Karpas-422 (cell line): ENCODE results near the gene CRIM1. TPM values are rescaled to one million over a fixed set of nuclear protein-coding genes. Genes with fewer than 3 reads are reported as not detected.

Experiments
- DNase-seq: peaks from one replicate; pipeline ENCODE4 v3.0.0-alpha.2; 2015
- H2AFZ ChIP-seq: fragments of 200-600 bp; sonication (generic); 2 replicates; pipeline ENCODE4 v1.6.1; 2014; ENCODE audit warnings: antibody characterized with exemption, low read length, mixed read lengths
- H3K27ac ChIP-seq: fragments of 200-600 bp; sonication (generic); 2 replicates; pipeline ENCODE4 v1.5.1; 2014; ENCODE audit warnings: mild to moderate bottlenecking, low read length, moderate library complexity
- H3K27me3 ChIP-seq: fragments of 200-600 bp; sonication (generic); 2 replicates; pipeline ENCODE4 v1.6.1; 2014; ENCODE audit warnings: low read length, mixed read lengths
- H3K36me3 ChIP-seq: fragments of 200-600 bp; sonication (generic); 2 replicates; pipeline ENCODE4 v1.6.1; 2014; ENCODE audit warnings: low read length, mixed read lengths; ENCODE audit not compliant: insufficient read depth
- H3K4me1 ChIP-seq: fragments of 200-600 bp; sonication (generic); 2 replicates; pipeline ENCODE4 v1.6.1; 2014; ENCODE audit warnings: mild to moderate bottlenecking, low read length, mixed read lengths
- H3K4me2 ChIP-seq: fragments of 200-600 bp; sonication (generic); 2 replicates; pipeline ENCODE4 v1.6.1; 2014; ENCODE audit warnings: low read length, low read depth, mild to moderate bottlenecking; ENCODE audit not compliant: poor library complexity, severe bottlenecking
- H3K4me3 ChIP-seq: fragments of 200-600 bp; sonication (generic); 2 replicates; pipeline ENCODE4 v1.5.1; 2014; ENCODE audit warnings: mild to moderate bottlenecking, antibody characterized with exemption, low read length, mixed read lengths
- H3K79me2 ChIP-seq: fragments of 200-600 bp; sonication (generic); 2 replicates; pipeline ENCODE4 v1.6.1; 2014; ENCODE audit warnings: mild to moderate bottlenecking, low read length, mixed read lengths
- H3K9ac ChIP-seq: fragments of 200-600 bp; sonication (generic); 2 replicates; pipeline ENCODE4 v1.6.0; 2014; ENCODE audit warnings: low read length
- H3K9me2 ChIP-seq: fragments of 200-600 bp; sonication (generic), shearing (Covaris generic); replicated peaks from 2 replicates; pipeline ENCODE4 v1.6.0; 2014; ENCODE audit warnings: mild to moderate bottlenecking, low read length, moderate library complexity; ENCODE audit not compliant: insufficient read depth
- H3K9me3 ChIP-seq: fragments of 300-700, 200-600 bp; sonication (generic); 2 replicates; pipeline ENCODE4 v1.6.1; 2014; ENCODE audit warnings: low read length, mixed read lengths
- H4K20me1 ChIP-seq: fragments of 200-600 bp; sonication (generic); 2 replicates; pipeline ENCODE4 v1.6.1; 2014; ENCODE audit warnings: mild to moderate bottlenecking, antibody characterized with exemption, low read length, low read depth; ENCODE audit not compliant: insufficient read depth
- total RNA-seq: library from RNA; depleted of rRNA; stranded (reverse); fragments of >200 nt; shearing (Covaris generic); gene quantifications from 2 replicates; pipeline ENCODE4 v1.2.3, GENCODE V29; 2014; ENCODE audit warnings: low replicate concordance

Gene CRIM1
- total RNA-seq, 1 experiment from 2014 or later: not detected

GRCh38 chr2:36343606-36344005, 12.0 kb upstream of the CRIM1 start:
- Histone ChIP-seq H3K4me3 (no peak overlapping the region), H3K27ac (no peak overlapping the region), H4K20me1 (no peaks in the 10 kb centered on the region), H3K27me3 (no peaks in the 10 kb centered on the region), H3K36me3 (no peaks in the 10 kb centered on the region), H3K4me1 (no peaks in the 10 kb centered on the region), H2AFZ (no peak overlapping the region), H3K9ac (no peak overlapping the region), H3K9me3 (no peaks in the 10 kb centered on the region), H3K9me2 (no peaks in the 10 kb centered on the region; the same call in 1 of the 2 replicates), H3K4me2 (no peak overlapping the region), H3K79me2 (no peaks in the 10 kb centered on the region)
- DNase-seq: no peak

- Histone ChIP-seq H4K20me1 (no peaks in the 10 kb centered on the region), H3K36me3 (no peaks in the 10 kb centered on the region), H3K9me2 (no peaks in the 10 kb centered on the region), H2AFZ (no peak overlapping the region), H3K4me3 (no peak overlapping the region), H3K4me2 (no peak overlapping the region), H3K9ac (no peak overlapping the region), H3K27ac (no peak overlapping the region), H3K9me3 (no peaks in the 10 kb centered on the region), H3K79me2 (no peaks in the 10 kb centered on the region), H3K4me1 (no peaks in the 10 kb centered on the region), H3K27me3 (no peaks in the 10 kb centered on the region)
- no peak for DNase-seq
These were observed 6.9 kb upstream of the CRIM1 start for GRCh38 chr2:36348721-36349120.

DNA sequence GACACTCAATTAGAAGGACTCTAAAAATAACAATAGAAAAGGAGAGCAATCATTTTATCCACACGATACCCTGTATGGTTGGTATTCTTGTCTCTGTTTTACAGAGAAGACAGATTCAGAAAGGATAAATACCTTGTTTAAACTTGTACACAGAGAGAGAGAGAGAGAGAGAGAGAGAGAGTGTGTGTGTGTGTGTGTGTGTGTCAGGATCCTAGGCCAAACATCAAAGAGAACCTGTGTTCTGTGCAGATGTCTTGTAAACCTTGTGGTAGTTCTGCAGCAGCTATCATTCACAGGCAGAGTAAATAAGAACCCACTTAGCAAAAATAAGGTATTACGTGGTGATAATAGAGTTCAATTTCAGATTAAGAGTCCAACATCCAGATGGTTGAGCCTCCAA, 4.3 kb upstream of the CRIM1 start:
- Histone ChIP-seq H3K9me2 (no peaks in the 10 kb centered on the region), H4K20me1 (no peaks in the 10 kb centered on the region), H3K9ac (no peak overlapping the region), H3K4me3 (no peak overlapping the region), H3K79me2 (no peaks in the 10 kb centered on the region), H3K4me1 (no peaks in the 10 kb centered on the region), H2AFZ (no peak overlapping the region), H3K27me3 (no peaks in the 10 kb centered on the region), H3K4me2 (no peak overlapping the region), H3K36me3 (no peaks in the 10 kb centered on the region), H3K27ac (no peak overlapping the region), H3K9me3 (no peaks in the 10 kb centered on the region)
- no peak for DNase-seq

DNA sequence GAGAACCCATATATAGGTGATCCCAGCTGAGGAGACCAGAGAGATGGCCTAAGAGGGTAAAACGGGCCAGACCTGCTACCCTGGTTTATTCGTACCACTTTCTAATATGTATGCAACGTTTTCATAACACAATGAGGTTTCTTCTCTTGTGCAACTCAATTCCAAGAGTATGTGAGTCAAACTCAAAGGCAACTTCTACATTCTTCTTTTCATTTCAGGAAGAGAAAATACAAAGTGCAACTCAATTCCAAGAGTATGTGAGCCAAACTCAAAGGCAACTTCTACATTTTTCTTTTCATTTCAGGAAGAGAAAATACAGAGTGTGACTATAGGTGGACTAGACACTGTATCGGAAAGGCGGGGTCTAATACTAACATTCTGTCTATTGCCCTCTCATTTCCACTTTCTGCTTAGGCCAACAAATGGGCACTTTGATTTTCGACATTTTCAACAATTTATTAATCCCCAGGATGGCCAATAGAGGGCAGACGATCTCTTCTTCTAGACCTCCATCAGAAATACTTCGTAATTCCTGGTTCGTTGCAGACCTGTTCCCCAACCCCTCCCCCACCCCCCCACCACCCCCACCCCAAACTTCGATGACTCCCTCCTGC, 3.7 kb upstream of the CRIM1 start:
- H3K9me2 ChIP-seq: no peaks in the 10 kb centered on the region
- H3K4me3 ChIP-seq: no peak overlapping the region
- no peak overlapping the region for H3K4me2 ChIP-seq
- no peak overlapping the region for H3K27ac ChIP-seq
- no peaks in the 10 kb centered on the region for H3K27me3 ChIP-seq
- DNase-seq: peak; percentile 75
- H2AFZ ChIP-seq: no peak overlapping the region
- no peaks in the 10 kb centered on the region for H3K4me1 ChIP-seq
- no peaks in the 10 kb centered on the region for H3K9me3 ChIP-seq
- H3K79me2 ChIP-seq: no peaks in the 10 kb centered on the region
- H3K36me3 ChIP-seq: no peaks in the 10 kb centered on the region
- H3K9ac ChIP-seq: no peak overlapping the region
- H4K20me1 ChIP-seq: no peaks in the 10 kb centered on the region

GRCh38 chr2:36352701-36353100, 2.9 kb upstream of the CRIM1 start:
- Histone ChIP-seq H3K4me1 (no peaks in the 10 kb centered on the region), H3K27me3 (no peaks in the 10 kb centered on the region), H3K79me2 (no peaks in the 10 kb centered on the region), H3K27ac (no peak overlapping the region), H3K9me2 (no peaks in the 10 kb centered on the region), H3K4me3 (no peak overlapping the region), H2AFZ (no peak overlapping the region), H3K9ac (no peak overlapping the region), H3K36me3 (no peaks in the 10 kb centered on the region), H3K4me2 (no peak overlapping the region), H3K9me3 (no peaks in the 10 kb centered on the region), H4K20me1 (no peaks in the 10 kb centered on the region)
- DNase-seq: no peak

GRCh38 chr2:36354811-36355150, 797 bp upstream of the CRIM1 start:
- no peak overlapping the region for H3K4me3 ChIP-seq
- H3K9me3 ChIP-seq: no peaks in the 10 kb centered on the region
- H3K79me2 ChIP-seq: no peaks in the 10 kb centered on the region
- H3K27ac ChIP-seq: no peak overlapping the region
- no peaks in the 10 kb centered on the region for H3K4me1 ChIP-seq
- H3K9me2 ChIP-seq: no peaks in the 10 kb centered on the region
- no peaks in the 10 kb centered on the region for H4K20me1 ChIP-seq
- H3K27me3 ChIP-seq: no peaks in the 10 kb centered on the region
- no peak overlapping the region for H2AFZ ChIP-seq
- DNase-seq: no peak
- H3K9ac ChIP-seq: no peak overlapping the region
- H3K36me3 ChIP-seq: no peaks in the 10 kb centered on the region
- H3K4me2 ChIP-seq: no peak overlapping the region

DNA sequence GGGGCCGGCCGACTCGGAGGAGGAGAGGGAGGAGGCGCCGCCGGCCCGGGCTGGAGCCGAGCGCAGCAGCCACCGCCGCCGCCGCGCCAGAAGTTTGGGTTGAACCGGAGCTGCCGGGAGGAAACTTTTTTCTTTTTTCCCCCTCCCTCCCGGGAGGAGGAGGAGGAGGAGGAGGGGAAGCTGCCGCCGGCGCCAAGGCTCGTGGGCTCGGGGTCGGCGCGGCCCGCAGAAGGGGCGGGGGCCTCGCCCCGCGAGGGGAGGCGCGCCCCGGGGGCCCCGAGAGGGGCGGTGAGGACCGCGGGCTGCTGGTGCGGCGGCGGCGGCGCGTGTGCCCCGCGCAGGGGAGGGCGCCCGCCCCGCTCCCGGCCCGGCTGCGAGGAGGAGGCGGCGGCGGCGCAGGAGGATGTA, 316 bp downstream of the CRIM1 start:
- no peaks in the 10 kb centered on the region for H3K27me3 ChIP-seq
- H3K4me3 ChIP-seq: no peak overlapping the region

GRCh38 chr2:36356298-36356989, 866 bp downstream of the CRIM1 start:
- no peak overlapping the region for H2AFZ ChIP-seq
- H4K20me1 ChIP-seq: no peaks in the 10 kb centered on the region
- H3K4me3 ChIP-seq: no peak overlapping the region
- no peaks in the 10 kb centered on the region for H3K27me3 ChIP-seq
- H3K27ac ChIP-seq: no peak overlapping the region
- no peaks in the 10 kb centered on the region for H3K79me2 ChIP-seq
- no peaks in the 10 kb centered on the region for H3K4me1 ChIP-seq
- DNase-seq: no peak
- no peak overlapping the region for H3K9ac ChIP-seq
- no peaks in the 10 kb centered on the region for H3K36me3 ChIP-seq
- no peaks in the 10 kb centered on the region for H3K9me3 ChIP-seq
- no peak overlapping the region for H3K4me2 ChIP-seq
- no peaks in the 10 kb centered on the region for H3K9me2 ChIP-seq

More for the DNA sequence above, 316 bp downstream of the CRIM1 start:
- H3K9me3 ChIP-seq: no peaks in the 10 kb centered on the region
- no peak overlapping the region for H3K4me2 ChIP-seq
- no peak overlapping the region for H2AFZ ChIP-seq
- no peaks in the 10 kb centered on the region for H3K4me1 ChIP-seq
- H4K20me1 ChIP-seq: no peaks in the 10 kb centered on the region
- no peak overlapping the region for H3K9ac ChIP-seq
- DNase-seq: no peak
- no peaks in the 10 kb centered on the region for H3K9me2 ChIP-seq
- H3K79me2 ChIP-seq: no peaks in the 10 kb centered on the region
- no peaks in the 10 kb centered on the region for H3K36me3 ChIP-seq
- H3K27ac ChIP-seq: no peak overlapping the region
